ENCODE results near the gene BAZ1B. TPM values are rescaled to one million over a fixed set of nuclear protein-coding genes. Genes with fewer than 3 reads are reported as not detected.

BAZ1B gene
- total RNA-seq, 4 donors from 2014 or later = 51.3 to 62.8 (median 59.9) TPM

DNA sequence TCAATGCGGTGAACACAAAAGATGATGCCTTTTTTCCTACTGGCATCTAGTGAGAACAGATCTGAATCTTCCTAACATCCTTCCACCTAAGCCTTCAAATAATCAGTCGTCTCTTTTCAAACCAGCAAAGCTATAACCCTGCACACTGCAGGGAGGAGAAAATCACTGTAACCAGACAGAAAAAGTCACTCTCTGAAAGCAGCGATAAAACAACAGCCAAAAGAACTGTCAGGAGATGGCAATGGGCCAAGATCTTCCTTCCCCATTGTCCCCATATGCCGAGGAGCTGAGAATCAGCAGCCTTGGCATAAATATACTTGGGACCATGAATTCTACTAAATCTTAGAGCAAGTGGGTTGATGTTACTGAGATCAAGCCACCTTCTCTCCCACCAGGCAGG, 75.4 kb downstream of the BAZ1B start:
- TF ChIP-seq, protein P1, sequence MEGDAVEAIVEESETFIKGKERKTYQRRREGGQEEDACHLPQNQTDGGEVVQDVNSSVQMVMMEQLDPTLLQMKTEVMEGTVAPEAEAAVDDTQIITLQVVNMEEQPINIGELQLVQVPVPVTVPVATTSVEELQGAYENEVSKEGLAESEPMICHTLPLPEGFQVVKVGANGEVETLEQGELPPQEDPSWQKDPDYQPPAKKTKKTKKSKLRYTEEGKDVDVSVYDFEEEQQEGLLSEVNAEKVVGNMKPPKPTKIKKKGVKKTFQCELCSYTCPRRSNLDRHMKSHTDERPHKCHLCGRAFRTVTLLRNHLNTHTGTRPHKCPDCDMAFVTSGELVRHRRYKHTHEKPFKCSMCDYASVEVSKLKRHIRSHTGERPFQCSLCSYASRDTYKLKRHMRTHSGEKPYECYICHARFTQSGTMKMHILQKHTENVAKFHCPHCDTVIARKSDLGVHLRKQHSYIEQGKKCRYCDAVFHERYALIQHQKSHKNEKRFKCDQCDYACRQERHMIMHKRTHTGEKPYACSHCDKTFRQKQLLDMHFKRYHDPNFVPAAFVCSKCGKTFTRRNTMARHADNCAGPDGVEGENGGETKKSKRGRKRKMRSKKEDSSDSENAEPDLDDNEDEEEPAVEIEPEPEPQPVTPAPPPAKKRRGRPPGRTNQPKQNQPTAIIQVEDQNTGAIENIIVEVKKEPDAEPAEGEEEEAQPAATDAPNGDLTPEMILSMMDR (IDR thresholded peaks at IDR 0.05; ENCODE audit: low read depth) = no peak

DNA sequence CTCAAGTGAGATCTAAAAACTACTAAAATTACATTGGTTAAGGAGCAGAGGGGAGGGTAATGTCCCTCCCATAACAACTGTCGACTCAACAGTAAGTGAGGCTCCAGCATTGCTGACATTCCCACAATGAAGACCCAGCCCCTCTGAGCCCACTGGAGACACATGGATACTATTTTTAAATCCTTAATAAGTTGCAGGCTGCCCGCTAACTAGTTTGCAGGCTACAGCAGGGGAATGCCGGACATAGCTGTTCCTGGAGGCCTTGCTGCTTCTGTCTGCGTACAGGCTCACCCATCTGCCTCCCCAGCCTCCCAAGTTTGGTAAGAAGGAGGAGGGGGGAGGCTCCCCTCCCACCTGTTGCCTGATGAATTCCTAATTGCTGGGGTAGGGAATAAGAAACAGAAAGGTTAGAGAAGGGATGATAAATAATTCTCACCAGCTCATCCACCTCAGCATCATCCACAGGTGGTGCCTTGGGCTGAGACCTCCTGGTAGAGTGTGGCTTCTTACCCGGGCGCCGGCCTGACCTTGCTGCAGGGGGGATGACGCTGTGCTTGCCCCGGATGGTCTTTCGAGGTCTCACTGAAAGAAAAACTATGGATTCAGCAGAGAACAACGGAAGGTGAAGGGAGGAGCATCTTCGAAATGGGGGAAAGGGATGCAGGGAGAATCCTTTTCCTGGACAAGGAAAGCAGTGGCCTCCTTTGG, 78.4 kb downstream of the BAZ1B start:
- TF ChIP-seq, protein P1 (IDR thresholded peaks at IDR 0.05; ENCODE audit: low read depth) = no peak

DNA sequence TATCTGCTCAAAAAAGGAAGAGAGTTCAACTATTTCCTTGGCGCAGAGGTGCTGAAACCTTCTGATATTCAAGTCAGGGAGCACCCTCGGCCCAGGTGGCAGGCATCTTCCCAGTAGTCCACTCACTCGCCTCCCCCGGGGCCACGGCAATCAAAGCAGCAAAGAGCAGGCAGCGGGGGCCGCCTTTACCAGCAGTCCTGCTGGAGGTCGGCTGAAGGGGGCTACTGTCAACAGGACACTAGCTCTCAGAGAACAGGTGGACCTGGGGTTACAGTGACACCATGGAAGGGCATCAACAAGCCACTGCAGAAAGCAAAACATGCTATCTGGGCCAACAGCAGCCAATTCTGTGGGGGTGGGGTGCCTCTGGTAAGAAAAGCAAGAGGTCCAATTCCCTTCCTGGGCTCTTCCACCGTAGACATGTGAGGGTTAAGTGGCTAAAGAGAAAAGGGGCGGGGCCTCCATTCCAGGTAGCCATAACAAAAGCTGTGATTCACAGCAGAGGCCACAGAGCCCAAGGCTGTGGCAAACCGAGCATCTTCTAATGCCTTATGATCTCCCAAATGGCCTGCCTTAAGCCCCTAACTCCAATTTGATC, 79.1 kb downstream of the BAZ1B start:
- TF ChIP-seq, protein P1 (IDR thresholded peaks at IDR 0.05; ENCODE audit: low read depth) = no peak

DNA sequence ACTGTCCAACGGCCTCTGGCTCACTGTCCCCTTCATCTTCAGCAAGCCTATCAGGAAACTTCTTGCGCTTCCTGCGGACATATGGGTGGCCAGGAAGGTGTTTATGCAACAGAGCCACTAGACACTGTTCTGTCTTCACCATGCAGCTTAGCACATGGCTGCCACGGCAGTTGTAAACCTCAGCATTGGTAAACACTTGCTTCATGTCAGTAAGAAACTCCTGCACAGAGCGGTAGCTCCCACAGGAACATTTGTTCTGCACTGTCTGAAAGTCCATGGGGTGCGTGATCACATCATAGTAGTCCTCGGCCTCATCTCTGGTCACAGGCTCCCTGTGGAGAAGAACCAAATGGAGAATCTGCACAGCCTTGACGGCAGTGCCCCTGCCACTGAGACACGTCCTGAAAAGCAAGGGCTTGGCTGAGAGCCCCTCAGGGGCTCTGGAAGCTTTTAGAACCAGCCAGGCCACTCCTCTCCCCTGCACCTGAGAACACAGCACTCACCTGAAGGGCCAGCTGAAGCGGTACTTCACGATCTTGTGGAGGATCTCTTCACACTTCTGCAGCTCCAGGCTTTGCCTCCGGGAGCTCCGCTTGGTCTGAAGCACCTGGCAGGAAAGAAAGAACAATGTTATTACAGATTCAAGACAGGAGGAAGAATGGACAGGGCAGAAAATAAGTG, 79.7 kb downstream of the BAZ1B start:
- TF ChIP-seq, protein P1 (IDR thresholded peaks at IDR 0.05; ENCODE audit: low read depth) = no peak

DNA sequence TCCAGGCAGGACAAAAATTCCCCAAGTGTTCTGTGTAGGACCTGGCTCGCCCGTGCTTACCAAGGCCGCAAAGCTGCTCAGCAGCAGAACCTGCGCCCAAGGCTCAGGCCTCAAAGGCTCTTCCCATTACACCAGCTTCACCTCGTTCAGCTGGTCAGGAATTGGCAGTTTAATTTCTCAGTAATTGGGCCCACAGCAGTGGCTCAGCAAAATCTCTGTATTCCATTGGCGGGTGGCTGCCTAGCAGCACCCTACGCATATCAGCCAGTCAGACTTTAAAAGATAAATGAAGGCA, 82.7 kb downstream of the BAZ1B start:
- TF ChIP-seq, protein P1 (IDR thresholded peaks at IDR 0.05; ENCODE audit: low read depth) = no peak

- TF ChIP-seq, protein P1 (IDR thresholded peaks at IDR 0.05; ENCODE audit: low read depth) = no peak
Measured at GRCh38 chr7:73438547-73439409, 83.3 kb downstream of the BAZ1B start.

Data from subcutaneous adipose tissue (tissue), 4 donors.